ENCODE results near the gene SATB2. TPM values are rescaled to one million over a fixed set of nuclear protein-coding genes. Genes with fewer than 3 reads are reported as not detected.

The SATB2 gene
- total RNA-seq, 1 donor from 2014 or later: 7.4 TPM

GRCh38 chr2:199452260-199452990, 5.3 kb downstream of the SATB2 start:
- intact Hi-C loops (cut with DNase I): no loop called here
- no peaks in the 10 kb centered on the region for H3K36me3 ChIP-seq
- H3K4me3 ChIP-seq: no peak overlapping the region
- no peak overlapping the region for H3K27ac ChIP-seq
- H3K27me3 ChIP-seq: no peaks in the 10 kb centered on the region
- peaks cover 23% of the 10 kb centered on the region for H3K4me1 ChIP-seq
- TF ChIP-seq POLR2AphosphoS5 (IDR thresholded peaks at IDR 0.05; ENCODE audit: insufficient read depth in 1 of 2, low read depth in 1 of 2) (no peak), CTCF (IDR thresholded peaks at IDR 0.05) (no peak)
- H3K9me3 ChIP-seq: no peaks in the 10 kb centered on the region
- no peak for DNase-seq (ENCODE audit: extremely low spot score in 2 of 2)

- no peak overlapping the region for H3K4me3 ChIP-seq
- DNase-seq (ENCODE audit: extremely low spot score in 2 of 2): no peak
- intact Hi-C loops (cut with DNase I): no loop called here
- H3K4me1 ChIP-seq: no peaks in the 10 kb centered on the region
- no peaks in the 10 kb centered on the region for H3K9me3 ChIP-seq
- no peak overlapping the region for H3K27ac ChIP-seq
- no peaks in the 10 kb centered on the region for H3K27me3 ChIP-seq
- TF ChIP-seq POLR2A (IDR thresholded peaks at IDR 0.05): no peak
- no peak for TF ChIP-seq POLR2AphosphoS5 (IDR thresholded peaks at IDR 0.05; ENCODE audit: insufficient read depth in 1 of 2, low read depth in 1 of 2)
- no peak for TF ChIP-seq CTCF (IDR thresholded peaks at IDR 0.05)
- H3K36me3 ChIP-seq: no peaks in the 10 kb centered on the region
Observed at GRCh38 chr2:199449956-199450355, 7.8 kb downstream of the SATB2 start.

- no peaks in the 10 kb centered on the region for H3K9me3 ChIP-seq
- no peaks in the 10 kb centered on the region for H3K27me3 ChIP-seq
- H3K36me3 ChIP-seq: no peaks in the 10 kb centered on the region
- TF ChIP-seq POLR2A (IDR thresholded peaks at IDR 0.05) (no peak), CTCF (IDR thresholded peaks at IDR 0.05) (no peak), POLR2AphosphoS5 (IDR thresholded peaks at IDR 0.05; ENCODE audit: insufficient read depth in 1 of 2, low read depth in 1 of 2) (no peak)
- H3K27ac ChIP-seq: no peak overlapping the region
- intact Hi-C loops (cut with DNase I): no loop called here
- DNase-seq (ENCODE audit: extremely low spot score in 2 of 2): no peak
- H3K4me1 ChIP-seq: no peaks in the 10 kb centered on the region
- no peak overlapping the region for H3K4me3 ChIP-seq
Observed at GRCh38 chr2:199449455-199449854, 8.3 kb downstream of the SATB2 start.

GRCh38 chr2:199446996-199447576, 10.7 kb downstream of the SATB2 start:
- TF ChIP-seq POLR2A (IDR thresholded peaks at IDR 0.05): no peak
- no peak for TF ChIP-seq CTCF (IDR thresholded peaks at IDR 0.05)
- TF ChIP-seq POLR2AphosphoS5 (IDR thresholded peaks at IDR 0.05; ENCODE audit: insufficient read depth in 1 of 2, low read depth in 1 of 2): no peak
- no peaks in the 10 kb centered on the region for H3K4me1 ChIP-seq
- intact Hi-C loops (cut with DNase I): no loop called here
- no peak for DNase-seq (ENCODE audit: extremely low spot score in 2 of 2)
- no peaks in the 10 kb centered on the region for H3K36me3 ChIP-seq
- H3K4me3 ChIP-seq: no peak overlapping the region
- no peaks in the 10 kb centered on the region for H3K27me3 ChIP-seq
- H3K9me3 ChIP-seq: no peaks in the 10 kb centered on the region
- H3K27ac ChIP-seq: no peak overlapping the region

- intact Hi-C loops (cut with DNase I): no loop called here
Observed at GRCh38 chr2:199444749-199445148, 13.0 kb downstream of the SATB2 start.

More at GRCh38 chr2:199444749-199445148, 13.0 kb downstream of the SATB2 start:
- no peak overlapping the region for H3K4me3 ChIP-seq
- no peak overlapping the region for H3K27ac ChIP-seq
- no peak for TF ChIP-seq CTCF (IDR thresholded peaks at IDR 0.05)
- no peak for TF ChIP-seq POLR2AphosphoS5 (IDR thresholded peaks at IDR 0.05; ENCODE audit: insufficient read depth in 1 of 2, low read depth in 1 of 2)
- no peak for TF ChIP-seq POLR2A (IDR thresholded peaks at IDR 0.05)
- no peaks in the 10 kb centered on the region for H3K36me3 ChIP-seq
- H3K4me1 ChIP-seq: no peaks in the 10 kb centered on the region
- H3K27me3 ChIP-seq: no peaks in the 10 kb centered on the region
- no peaks in the 10 kb centered on the region for H3K9me3 ChIP-seq
- no peak for DNase-seq (ENCODE audit: extremely low spot score in 2 of 2)
